HG03432 (cell line): ENCODE measurements around the gene MMP2.

ENCODE experiments used
- ATAC-seq: cut with Tn5 transposase; IDR thresholded peaks from one replicate; pipeline ENCODE4 v1.9.1; 2021; ENCODE audit warnings: mild to moderate bottlenecking, moderate library complexity; ENCODE audit not compliant: unreplicated experiment

MMP2 gene

DNA sequence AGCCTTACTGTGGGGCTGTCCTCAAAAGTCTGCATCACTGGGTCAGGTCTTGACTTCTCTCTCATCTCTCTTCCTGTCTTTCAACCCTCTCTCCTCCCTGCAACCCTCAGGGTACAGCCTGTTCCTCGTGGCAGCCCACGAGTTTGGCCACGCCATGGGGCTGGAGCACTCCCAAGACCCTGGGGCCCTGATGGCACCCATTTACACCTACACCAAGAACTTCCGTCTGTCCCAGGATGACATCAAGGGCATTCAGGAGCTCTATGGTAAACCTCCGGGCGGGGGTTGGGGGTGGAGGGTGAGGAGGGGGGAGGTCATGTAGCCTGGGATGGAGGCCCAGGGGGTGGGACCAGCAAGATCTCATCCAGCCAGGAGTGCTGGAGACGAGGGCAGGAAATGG is 12.7 kb downstream of the MMP2 start:
- no peak for ATAC-seq

DNA sequence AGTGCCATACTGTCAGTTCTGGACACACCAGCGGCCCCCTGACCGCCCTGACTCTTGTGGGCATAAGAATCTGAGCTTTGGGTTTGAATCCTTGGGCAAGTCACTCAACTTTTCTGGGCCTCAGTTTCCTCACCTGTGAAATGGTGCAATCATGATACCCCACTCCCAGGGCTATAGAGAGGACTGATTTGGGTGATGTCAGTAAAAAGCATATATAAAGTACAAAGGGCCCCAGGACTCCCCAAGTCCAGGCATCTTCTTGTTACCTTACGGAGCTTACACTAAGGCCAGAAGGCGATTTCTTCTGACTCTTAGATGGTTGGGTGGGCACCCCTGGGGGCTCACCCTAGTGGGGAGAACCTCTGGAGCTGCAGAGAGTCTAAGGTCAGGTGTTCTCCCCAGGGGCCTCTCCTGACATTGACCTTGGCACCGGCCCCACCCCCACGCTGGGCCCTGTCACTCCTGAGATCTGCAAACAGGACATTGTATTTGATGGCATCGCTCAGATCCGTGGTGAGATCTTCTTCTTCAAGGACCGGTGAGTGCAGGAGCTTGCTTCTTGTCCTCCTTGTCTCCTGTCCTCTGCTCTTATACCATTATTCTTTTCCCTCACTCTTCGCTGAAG is 13.9 kb downstream of the MMP2 start:
- no peak for ATAC-seq

DNA sequence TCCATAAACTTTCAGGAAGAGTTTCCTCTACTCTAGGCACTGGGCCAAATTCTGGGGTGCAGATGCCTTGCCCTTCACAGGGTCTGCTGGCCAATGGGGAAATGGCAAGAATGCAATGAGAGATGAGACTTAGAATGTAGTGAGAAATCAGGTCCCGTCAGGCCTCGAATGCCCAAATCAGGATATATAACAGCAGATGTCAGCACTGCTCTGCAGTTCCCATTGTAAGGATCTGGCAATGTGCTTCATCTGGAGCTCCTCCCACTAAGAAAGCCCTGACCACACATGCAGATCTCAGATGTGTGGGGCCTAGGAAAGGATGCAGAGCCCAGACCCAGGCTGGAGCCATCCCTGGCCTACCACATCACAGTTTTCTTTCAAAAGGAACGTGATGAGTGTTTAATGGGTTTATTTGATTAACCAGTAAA is 16.0 kb downstream of the MMP2 start:
- ATAC-seq = no peak

DNA sequence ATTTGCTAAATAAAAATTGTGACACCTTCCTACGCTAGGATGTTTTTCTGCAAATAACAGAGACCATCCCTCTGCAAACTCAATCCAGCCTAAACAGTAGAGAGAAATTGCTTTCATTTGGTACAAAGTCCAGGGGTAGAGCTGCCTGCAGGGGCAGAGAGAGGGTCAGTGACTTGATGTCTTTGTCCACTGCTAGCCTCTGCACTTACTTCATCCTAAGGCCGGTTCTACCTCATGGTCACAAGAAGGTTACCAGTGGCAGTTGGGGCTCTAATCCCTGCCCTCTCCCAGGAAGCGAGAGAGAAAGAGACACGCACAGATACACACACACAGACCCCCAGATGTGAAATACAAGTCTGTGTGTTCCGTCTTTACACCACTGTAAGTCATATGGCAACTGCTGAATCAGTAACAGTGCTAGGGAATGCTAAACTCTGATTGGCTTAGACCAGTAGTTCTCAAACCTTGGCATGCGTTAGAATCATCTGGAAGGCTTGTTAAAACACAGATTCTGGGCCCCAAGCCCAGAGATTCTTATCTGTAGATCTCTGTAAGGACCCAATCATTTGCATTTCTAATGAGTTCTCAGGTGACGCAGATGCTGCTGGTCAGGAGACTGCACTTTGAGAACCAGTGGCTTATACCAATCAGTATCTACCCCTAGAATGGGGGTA is 16.8 kb downstream of the MMP2 start:
- ATAC-seq = no peak

DNA sequence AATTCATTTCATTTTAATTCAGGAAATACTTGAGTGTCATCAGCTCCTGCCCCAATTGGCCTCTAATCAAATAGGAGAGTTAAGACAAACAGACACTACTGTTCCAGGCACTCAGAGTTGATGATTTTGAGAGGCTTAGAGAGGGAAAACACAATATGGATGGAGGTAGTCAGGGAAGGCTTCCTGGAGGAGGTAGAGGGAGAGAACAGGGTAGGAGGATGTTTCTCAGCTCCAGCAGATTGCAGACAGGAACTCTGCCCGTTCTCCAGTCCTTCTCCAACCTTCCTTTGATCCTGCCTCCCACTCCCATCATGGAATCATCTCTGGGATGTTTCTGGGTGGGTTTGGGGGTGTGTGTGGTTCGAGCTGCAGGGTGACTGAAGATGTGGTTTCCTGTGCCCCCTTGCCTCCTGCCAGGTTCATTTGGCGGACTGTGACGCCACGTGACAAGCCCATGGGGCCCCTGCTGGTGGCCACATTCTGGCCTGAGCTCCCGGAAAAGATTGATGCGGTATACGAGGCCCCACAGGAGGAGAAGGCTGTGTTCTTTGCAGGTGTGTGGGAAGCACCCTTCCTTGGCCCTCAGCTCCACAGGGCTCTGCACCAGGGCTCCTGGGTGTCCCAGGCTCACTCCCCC is 17.6 kb downstream of the MMP2 start:
- no peak for ATAC-seq

DNA sequence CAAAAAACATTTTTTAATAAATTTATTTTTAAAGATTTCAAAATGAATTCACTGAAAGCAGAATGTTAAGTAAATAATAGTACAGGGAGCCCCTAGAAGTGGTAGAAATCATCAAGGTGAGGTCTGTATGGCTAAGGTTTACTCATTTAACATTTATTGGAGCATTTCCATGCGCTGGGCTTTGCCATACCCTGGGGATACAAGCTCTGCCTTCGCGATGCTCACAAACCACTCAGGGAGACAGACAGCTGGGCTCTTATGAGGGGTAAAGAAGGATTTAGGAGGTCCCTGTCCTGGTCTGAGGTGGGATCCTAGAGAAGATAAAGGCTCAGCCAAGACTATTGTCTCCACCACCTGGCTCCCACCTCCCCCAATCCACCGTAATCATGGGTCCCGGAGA is 18.6 kb downstream of the MMP2 start:
- ATAC-seq = no peak

DNA sequence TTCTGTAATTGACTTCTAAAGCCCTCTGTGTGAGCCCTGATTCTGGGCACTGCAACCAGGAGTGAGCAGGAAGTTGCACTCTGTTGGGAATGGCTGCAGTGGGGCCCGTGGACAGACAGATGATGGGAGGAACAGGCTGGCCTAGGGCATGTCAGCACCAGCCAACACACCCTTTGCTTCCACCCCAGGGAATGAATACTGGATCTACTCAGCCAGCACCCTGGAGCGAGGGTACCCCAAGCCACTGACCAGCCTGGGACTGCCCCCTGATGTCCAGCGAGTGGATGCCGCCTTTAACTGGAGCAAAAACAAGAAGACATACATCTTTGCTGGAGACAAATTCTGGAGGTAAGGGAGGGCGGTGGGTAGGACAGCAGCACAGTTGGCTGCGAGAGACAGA is 19.1 kb downstream of the MMP2 start:
- no peak for ATAC-seq

DNA sequence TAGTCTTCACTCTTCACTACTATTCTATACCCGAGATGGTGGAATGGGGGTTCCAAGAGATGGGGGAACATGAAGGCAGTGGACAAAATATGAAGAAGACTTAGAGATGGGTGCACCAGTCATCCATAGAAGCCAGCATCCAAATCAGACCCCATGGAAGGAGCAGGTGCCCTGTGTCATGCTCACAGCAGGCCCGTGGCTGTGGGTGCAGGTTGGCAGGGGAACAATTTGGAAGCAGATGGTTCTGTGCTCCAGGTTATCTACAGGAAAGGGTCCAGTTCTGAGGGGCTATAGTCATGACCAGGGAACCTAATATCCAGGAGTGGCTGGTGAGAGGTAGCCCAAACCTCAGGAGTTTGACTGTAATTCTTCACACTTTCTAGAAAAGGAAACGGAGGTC is 20.3 kb downstream of the MMP2 start:
- ATAC-seq = no peak

DNA sequence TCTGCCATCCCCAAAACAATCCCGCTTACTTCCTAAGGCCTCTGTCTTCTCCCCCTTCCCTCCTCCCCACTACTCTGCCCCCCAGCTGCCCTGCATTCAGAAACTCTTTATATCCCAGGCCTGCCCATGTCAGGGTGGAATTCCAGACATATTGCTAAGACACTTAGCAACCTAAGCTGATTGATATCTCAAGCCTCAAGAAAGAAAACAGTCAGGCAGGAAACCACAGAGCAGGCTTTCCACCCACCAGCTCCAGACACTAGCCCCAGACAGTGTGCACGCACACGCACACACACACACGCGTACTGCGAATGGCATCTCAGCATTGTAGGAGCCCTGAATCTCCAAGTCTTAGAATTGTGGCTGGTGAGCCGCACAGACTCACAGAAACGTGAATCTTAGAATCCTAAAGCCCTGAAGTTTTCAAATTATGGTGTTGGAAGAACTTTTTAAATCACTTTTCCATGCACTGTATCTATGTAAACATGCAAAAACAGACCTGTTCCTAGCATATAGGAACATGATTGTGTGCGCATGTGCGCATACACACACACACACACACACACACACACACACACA is 21.0 kb downstream of the MMP2 start:
- no peak for ATAC-seq

DNA sequence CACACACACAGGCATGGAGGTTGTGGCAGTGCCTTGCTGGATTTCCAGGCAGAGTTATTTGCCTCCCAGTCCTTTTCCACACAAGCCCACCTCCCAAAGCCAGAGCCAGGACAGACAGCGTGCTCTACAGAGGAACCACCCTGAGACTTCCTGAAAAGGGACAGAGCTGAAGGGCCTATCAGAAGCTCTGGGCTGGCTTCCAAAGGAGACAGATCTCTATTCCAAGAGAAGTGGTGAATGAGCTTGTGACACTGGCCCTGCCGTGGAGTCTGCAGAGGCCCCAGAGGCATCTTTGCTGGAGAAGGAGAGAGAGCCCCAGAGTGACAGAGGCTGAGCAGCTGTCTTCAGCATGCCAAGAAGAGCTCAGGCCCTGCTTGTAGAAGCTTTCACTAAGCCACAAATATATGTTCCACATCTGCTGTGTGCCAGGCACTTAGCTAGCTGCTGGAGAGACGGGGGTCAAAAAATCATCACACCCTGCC is 21.6 kb downstream of the MMP2 start:
- ATAC-seq = no peak

DNA sequence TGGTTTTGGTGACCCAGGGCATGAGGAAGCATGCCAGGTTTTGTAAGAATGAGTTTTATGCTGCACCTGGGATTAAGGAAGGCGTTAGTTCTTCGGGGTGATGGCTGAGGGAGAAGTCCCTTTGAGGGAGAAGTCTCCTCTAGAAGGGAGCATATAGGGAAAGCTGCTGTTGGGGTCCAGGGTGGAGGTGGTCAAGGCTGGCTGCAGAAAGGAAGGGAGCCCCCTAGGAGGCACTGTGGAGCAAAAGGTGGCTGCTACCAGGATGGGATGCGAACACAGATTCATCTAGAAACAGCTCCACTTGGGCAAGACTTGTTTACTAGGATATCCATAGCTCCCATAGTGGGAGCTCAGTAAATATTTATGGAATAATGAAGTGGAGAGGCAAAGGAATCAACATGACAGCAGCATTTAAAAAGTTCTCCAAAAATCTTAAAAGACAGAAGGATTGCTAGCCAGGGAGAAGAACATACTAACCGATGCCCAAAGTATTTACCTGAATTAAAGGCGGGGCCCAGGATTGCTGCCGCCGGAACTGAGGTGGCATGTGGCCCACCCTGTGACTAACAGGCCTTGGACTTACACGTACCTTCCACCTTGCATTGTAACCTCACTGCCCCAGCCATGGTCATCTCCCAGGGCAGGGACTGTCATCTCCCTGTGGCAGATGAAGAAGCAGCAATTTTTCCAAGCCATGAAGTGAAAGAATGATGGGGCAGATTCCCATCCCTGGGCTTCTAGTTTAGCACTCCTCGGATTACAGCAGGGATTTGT is 22.7 kb downstream of the MMP2 start:
- no peak for ATAC-seq

DNA sequence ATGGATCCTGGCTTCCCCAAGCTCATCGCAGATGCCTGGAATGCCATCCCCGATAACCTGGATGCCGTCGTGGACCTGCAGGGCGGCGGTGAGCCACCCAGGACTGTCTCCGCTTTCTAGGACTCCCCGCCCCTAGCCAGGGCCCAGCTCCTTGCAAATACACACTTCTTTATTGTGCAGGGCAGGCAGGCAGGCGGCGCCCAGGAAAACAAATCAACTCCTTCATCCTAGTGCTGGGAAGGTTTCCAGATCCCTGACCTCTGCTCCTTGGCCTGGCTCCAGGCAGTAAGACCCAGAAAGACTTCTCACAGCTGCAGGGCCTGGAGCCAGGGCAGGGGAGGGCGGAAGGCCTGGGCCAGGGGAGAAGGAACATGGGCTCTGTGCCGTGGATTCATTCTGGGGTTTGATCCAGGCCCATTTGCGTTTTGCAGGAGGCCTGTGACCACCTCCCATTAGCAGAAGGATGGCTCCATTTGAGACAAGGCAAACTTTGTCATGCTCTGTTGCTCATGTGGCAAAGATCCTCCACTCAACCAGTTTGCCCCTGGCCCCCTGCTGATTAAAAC is 23.9 kb downstream of the MMP2 start:
- no peak for ATAC-seq

DNA sequence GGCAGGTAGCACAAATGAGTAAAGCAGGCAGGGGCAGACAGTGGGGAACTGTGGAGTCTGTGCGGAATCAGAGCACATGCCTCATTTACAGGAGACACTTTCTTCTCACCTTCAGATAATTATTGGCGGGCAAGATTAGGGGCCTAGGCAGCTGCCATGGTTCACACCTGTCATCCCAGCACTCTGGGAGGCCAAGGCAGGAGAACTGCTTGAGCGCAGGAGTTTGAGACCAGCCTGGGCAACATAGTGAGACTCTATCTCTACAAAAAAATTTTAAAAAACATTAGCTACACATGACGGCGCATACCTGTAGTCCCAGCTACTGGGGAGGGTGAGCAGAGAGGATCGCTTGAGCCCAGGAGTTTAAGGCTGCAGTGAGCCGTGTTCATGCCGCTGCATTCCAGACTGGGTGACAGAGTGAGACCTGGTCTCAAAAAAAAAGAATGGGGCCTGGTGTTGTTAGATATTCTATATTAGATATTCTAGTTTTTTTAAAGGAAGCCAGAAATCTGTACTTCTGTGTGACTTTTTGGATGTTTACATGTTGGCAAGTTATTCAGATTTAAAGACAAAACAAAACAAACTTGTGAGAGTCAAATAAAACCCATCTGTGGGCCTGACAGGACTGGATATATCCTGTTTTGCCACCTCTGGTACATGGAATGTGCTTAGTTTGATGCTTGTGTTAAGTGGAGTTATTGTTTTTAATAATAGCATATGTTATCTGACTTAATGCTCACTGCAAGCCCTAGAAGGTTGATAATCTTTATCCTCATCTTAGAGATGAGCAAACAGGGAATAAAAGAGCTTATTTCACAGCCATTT is 24.9 kb downstream of the MMP2 start:
- no peak for ATAC-seq

DNA sequence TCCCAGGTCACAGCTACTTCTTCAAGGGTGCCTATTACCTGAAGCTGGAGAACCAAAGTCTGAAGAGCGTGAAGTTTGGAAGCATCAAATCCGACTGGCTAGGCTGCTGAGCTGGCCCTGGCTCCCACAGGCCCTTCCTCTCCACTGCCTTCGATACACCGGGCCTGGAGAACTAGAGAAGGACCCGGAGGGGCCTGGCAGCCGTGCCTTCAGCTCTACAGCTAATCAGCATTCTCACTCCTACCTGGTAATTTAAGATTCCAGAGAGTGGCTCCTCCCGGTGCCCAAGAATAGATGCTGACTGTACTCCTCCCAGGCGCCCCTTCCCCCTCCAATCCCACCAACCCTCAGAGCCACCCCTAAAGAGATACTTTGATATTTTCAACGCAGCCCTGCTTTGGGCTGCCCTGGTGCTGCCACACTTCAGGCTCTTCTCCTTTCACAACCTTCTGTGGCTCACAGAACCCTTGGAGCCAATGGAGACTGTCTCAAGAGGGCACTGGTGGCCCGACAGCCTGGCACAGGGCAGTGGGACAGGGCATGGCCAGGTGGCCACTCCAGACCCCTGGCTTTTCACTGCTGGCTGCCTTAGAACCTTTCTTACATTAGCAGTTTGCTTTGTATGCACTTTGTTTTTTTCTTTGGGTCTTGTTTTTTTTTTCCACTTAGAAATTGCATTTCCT is 26.5 kb downstream of the MMP2 start:
- no peak for ATAC-seq

DNA sequence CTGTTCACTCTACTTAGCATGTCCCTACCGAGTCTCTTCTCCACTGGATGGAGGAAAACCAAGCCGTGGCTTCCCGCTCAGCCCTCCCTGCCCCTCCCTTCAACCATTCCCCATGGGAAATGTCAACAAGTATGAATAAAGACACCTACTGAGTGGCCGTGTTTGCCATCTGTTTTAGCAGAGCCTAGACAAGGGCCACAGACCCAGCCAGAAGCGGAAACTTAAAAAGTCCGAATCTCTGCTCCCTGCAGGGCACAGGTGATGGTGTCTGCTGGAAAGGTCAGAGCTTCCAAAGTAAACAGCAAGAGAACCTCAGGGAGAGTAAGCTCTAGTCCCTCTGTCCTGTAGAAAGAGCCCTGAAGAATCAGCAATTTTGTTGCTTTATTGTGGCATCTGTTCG is 27.1 kb downstream of the MMP2 start:
- ATAC-seq = no peak

DNA sequence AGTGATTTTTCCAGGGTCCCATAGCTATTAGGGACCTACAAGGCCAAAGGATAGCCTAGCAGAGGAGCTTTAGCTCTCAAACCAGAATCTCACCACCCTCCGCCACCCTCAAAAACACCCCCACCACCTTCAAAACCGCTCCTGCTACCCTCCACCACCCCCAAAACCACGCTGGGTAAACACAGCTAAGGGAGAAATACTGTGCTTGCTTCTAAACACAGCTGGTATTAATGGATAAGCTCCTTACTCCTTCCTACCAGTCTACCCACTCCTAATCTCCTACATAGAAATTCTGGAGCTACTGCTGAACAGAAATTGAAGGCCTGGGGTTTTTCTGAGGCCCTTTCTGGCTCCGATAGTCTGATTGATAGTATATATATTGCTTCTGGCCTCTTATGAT is 27.7 kb downstream of the MMP2 start:
- no peak for ATAC-seq

DNA sequence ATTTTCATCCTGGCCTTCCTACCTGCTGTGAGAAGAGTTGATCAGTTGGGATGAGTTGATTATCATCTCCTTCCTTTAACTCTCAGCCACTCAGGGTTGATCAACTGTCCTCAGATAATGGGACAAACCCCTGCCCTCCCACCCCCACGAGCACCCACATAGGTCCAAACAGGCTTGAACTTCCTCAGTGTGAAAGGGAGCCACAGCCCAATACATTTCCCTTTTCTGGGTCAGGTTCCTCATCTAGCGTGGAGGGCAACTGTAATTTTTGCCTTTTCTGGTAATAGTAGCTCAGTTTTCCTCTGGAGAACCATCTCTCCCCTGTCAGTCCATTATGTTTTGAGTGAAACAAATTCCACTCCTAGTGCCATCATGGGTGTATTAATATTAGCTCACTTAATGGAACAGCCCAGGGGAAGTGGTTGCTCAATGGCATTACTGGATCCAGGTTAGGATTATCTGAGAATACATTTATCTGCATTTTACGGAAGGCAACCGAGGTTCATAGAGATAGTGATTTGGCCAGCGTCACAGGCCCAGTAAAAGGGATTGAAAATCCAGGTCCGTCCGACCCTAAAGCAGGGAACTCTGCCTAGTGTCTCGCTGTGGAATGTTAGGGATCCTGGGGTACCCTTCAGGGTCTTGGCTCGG is 29.4 kb downstream of the MMP2 start:
- ATAC-seq = no peak

DNA sequence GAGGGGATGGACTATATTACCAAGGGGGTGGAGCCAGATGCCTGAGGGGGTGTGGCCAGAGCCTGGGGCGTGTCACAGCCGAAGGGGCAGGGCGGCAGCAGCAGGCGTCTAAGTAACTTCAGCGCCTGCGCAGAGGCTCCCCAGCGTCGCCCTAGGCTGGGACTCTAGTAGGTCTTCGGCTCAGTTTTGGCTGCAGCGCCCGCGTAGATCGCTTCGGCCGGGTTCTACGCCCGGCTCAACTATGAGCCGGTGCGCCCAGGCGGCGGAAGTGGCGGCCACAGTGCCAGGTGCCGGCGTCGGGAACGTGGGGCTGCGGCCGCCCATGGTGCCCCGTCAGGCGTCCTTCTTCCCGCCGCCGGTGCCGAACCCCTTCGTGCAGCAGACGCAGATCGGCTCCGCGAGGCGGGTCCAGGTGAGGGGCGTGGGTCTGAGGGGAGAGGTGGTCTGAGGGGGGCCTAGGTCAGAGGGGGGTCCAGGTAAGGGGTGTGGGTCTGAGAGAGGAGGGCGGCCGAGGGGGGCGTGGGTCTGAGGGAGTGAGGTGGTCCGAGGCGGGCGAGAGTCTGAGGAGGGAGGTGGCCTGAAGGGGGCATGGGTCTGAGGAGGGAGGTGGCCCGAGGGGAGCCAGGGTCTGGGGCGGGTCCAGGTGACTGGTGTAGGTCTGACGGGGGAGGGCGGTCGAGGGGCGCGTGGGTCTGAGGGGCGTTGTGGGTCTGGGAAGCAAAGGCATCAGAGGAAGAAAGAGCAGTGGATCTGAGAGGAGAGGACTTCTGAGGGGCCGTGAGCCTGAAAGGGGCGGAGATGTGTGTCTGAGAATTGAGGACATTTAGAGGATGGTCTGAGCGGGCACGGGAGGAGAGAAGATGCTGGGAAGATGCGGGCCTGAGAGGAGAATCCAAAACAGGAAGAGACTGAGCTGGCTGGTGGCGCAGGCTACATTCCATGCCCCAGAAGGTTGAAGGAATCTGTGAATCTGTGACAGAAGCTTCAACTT is 30.2 kb downstream of the MMP2 start, which contains the start of gene LPCAT2:
TSS of gene LPCAT2 (plus strand) at position 132 of the 991 bp plus-strand sequence. CDS start at position 242, 110 bp downstream.
- peak; percentile 65 for ATAC-seq
